NCI-H2107 treated with DMSO at 0.1 percent for 48 hours (cell line): ENCODE results near the gene TRIM67.
"Not testable (repeated sequence)": the region's sequence is repeated elsewhere in the genome, so short reads cannot be mapped to it uniquely, and the experiment has no call there.

ENCODE experiments used
- DNase-seq: peaks from one replicate; lab custom pipeline; 2025; ENCODE audit not compliant: unreplicated experiment; lab: John Stamatoyannopoulos, UW

The TRIM67 gene

GRCh38 chr1:231157311-231157710 is 4.5 kb upstream of the TRIM67 start:
- no peak for DNase-seq

GRCh38 chr1:231158141-231158540 is 3.7 kb upstream of the TRIM67 start:
- DNase-seq, result not testable (repeated sequence)

GRCh38 chr1:231159202-231159962 is 2.5 kb upstream of the TRIM67 start:
- no peak for DNase-seq

- no peak for DNase-seq
These were observed 1.7 kb upstream of the TRIM67 start for GRCh38 chr1:231159963-231160761.

GRCh38 chr1:231160895-231161666 is 777 bp upstream of the TRIM67 start:
- no peak for DNase-seq

- no peak for DNase-seq
These were observed 575 bp downstream of the TRIM67 start for GRCh38 chr1:231162297-231162969.

GRCh38 chr1:231162970-231163829 is 1.3 kb downstream of the TRIM67 start:
- DNase-seq, result no peak

- no peak for DNase-seq
These were observed 2.1 kb downstream of the TRIM67 start for GRCh38 chr1:231163830-231164427.

- no peak for DNase-seq
These were observed 3.5 kb downstream of the TRIM67 start for GRCh38 chr1:231165371-231165770.

- no peak for DNase-seq
These were observed 4.5 kb downstream of the TRIM67 start for GRCh38 chr1:231166398-231166797.

GRCh38 chr1:231170875-231171274 is 9.0 kb downstream of the TRIM67 start:
- no peak for DNase-seq

- no peak for DNase-seq
These were observed 9.9 kb downstream of the TRIM67 start for GRCh38 chr1:231171623-231172197.

GRCh38 chr1:231172411-231172810 is 10.6 kb downstream of the TRIM67 start:
- no peak for DNase-seq

GRCh38 chr1:231176421-231176820 is 14.6 kb downstream of the TRIM67 start:
- DNase-seq, result no peak

- DNase-seq, result no peak
These were observed 15.4 kb downstream of the TRIM67 start for GRCh38 chr1:231177226-231177625.

GRCh38 chr1:231177936-231178335 is 16.1 kb downstream of the TRIM67 start:
- DNase-seq, result no peak

GRCh38 chr1:231178970-231179369 is 17.1 kb downstream of the TRIM67 start:
- DNase-seq, result no peak

- no peak for DNase-seq
These were observed 18.2 kb downstream of the TRIM67 start for GRCh38 chr1:231180034-231180433.

- no peak for DNase-seq
These were observed 19.4 kb downstream of the TRIM67 start for GRCh38 chr1:231181271-231181670.
